ENCODE measurements around the gene SSU72.

SSU72 gene

DNA sequence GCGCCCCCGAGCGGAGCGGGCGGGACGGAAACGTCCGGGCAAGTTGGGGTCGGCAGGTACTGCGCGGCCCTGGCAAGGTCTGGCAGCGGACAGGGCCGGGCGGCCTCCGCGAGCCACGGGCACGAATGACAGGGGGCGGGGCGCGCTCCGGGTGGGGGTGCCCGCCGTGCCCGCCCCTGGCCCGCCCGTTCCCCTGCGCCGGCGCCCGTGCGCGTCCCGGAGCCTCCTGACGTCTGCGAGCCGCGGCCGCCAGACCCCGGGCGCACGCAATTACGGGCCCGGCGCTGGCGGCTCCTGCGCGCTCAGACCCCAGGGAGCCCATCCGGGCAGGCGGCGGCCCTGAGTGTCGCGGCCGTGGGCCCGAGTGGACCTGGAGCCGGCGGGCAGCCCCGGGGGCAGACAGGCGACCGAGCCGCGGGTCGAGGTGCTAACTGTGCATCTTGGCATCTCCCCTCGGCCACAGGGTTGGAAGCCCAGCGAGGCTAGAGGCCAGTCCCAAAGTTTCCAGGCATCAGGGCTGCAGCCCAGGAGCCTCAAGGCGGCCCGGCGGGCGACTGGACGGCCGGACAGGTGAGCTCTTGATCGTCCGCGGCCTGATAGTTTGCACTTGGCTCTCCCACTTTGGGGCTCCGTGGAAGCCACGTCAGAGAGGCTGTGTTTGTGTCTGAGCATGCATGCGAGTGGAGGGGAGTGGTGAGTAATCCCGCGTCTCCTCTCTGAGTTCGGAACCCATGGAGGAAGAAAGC, 41.6 kb upstream of the SSU72 start:
- peak; percentile 29 for ATAC-seq (ENCODE audit: insufficient read depth, low read depth)
- peak overlapping the region; percentile 99 for H2AFZ ChIP-seq (ENCODE audit: low read depth, low read length)
- H3K79me2 ChIP-seq (ENCODE audit: insufficient read depth, low read length) = peaks cover 32% of the 10 kb centered on the region
- peak overlapping the region; percentile 100 for H3K9ac ChIP-seq (ENCODE audit: low read depth, low read length)
- peaks cover 31% of the 10 kb centered on the region for H4K20me1 ChIP-seq (ENCODE audit: insufficient read depth, low read length)
- TF ChIP-seq, protein P1, sequence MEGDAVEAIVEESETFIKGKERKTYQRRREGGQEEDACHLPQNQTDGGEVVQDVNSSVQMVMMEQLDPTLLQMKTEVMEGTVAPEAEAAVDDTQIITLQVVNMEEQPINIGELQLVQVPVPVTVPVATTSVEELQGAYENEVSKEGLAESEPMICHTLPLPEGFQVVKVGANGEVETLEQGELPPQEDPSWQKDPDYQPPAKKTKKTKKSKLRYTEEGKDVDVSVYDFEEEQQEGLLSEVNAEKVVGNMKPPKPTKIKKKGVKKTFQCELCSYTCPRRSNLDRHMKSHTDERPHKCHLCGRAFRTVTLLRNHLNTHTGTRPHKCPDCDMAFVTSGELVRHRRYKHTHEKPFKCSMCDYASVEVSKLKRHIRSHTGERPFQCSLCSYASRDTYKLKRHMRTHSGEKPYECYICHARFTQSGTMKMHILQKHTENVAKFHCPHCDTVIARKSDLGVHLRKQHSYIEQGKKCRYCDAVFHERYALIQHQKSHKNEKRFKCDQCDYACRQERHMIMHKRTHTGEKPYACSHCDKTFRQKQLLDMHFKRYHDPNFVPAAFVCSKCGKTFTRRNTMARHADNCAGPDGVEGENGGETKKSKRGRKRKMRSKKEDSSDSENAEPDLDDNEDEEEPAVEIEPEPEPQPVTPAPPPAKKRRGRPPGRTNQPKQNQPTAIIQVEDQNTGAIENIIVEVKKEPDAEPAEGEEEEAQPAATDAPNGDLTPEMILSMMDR (IDR thresholded peaks at IDR 0.05; ENCODE audit: borderline replicate concordance, extremely low read depth, low read length, poor library complexity, severe bottlenecking) = no peak
- no peak for TF ChIP-seq EZH2 (IDR thresholded peaks at IDR 0.05; ENCODE audit: borderline replicate concordance, low read depth, low read length, severe bottlenecking)
- H3K9me3 ChIP-seq (ENCODE audit: insufficient read depth, low read length, severe bottlenecking) = no peaks in the 10 kb centered on the region
- DNase-seq = peak; percentile 43
- H3K4me3 ChIP-seq (ENCODE audit: low read depth in 1 of 2, low read length in 2 of 2) = peak overlapping the region; percentile 81 to 99; a peak in 3 of 4 replicates
- no peaks in the 10 kb centered on the region for H3K27me3 ChIP-seq (ENCODE audit: insufficient read depth, low read length, poor library complexity)
- H3K4me1 ChIP-seq (ENCODE audit: insufficient read depth, low read length) = peaks cover 38% of the 10 kb centered on the region
- H3K36me3 ChIP-seq (ENCODE audit: insufficient read depth, low read length) = peaks cover 21% of the 10 kb centered on the region
- peak overlapping the region; percentile 85 for H3K4me2 ChIP-seq (ENCODE audit: insufficient read depth, low read length)
- H3K27ac ChIP-seq (ENCODE audit: low read length) = peak overlapping the region; percentile 100

DNA sequence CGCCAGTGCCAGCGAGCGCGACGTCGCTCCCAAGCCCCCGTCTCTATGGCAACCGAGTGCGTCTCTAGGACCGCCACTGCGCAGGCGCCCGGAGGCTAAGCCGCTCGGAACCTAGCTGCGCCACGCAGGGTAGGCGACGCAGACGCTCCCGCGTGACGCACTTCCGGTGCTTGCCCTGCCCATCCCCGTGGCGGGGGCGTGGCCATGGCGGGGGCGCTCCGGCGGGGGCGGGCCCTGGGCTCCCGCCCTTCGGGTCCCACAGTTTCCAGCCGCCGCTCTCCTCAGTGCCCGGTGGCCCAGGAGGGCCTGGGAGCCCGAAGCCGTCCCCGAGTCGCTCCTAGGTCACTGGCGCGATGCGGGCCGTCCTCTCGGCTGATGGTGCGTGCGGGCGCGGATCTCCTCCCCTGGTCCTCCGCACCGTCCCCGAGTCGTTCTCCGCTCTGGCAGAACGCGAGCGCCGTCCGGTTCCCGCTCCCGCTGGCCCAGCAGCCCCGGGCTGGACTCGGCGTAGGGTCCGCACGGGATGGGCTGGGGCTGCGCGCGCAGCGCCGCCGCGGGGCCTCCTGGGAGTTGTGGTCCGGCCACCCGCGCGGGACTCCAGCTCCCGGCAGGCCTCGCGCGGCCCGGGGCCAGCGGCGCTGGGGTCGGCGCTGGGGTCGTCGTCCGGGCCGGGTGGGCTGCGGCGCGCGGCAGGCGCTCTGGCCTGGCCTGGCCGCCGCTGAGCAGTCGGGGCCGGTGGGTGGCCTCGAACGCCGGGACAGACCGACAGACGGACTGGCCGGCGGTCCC, 40.8 kb upstream of the SSU72 start, which contains the start of gene MIB2:
TSS of gene MIB2 (plus strand) at position 245 of the 789 bp plus-strand sequence. CDS start 7,953 bp downstream, outside the sequence.
- Histone ChIP-seq H3K27ac (ENCODE audit: low read length) (peak within 1 kb of the TSS; percentile 100), H2AFZ (ENCODE audit: low read depth, low read length) (peak within 1 kb of the TSS; percentile 99), H3K36me3 (ENCODE audit: insufficient read depth, low read length) (peaks cover 21% of the 10 kb centered on the region), H3K4me1 (ENCODE audit: insufficient read depth, low read length) (peaks cover 38% of the 10 kb centered on the region), H4K20me1 (ENCODE audit: insufficient read depth, low read length) (peaks cover 31% of the 10 kb centered on the region), H3K4me3 (ENCODE audit: low read depth in 1 of 2, low read length in 2 of 2) (peak within 1 kb of the TSS; percentile 81 to 99), H3K27me3 (ENCODE audit: insufficient read depth, low read length, poor library complexity) (no peaks in the 10 kb centered on the region), H3K4me2 (ENCODE audit: insufficient read depth, low read length) (peak within 1 kb of the TSS; percentile 85), H3K9ac (ENCODE audit: low read depth, low read length) (peak within 1 kb of the TSS; percentile 100), H3K9me3 (ENCODE audit: insufficient read depth, low read length, severe bottlenecking) (no peaks in the 10 kb centered on the region), H3K79me2 (ENCODE audit: insufficient read depth, low read length) (peaks cover 32% of the 10 kb centered on the region)
- ATAC-seq (ENCODE audit: insufficient read depth, low read depth) = peak; percentile 87
- peak; percentile 98 for DNase-seq
- TF ChIP-seq, protein P1 (IDR thresholded peaks at IDR 0.05; ENCODE audit: borderline replicate concordance, extremely low read depth, low read length, poor library complexity, severe bottlenecking) = no peak
- no peak for TF ChIP-seq EZH2 (IDR thresholded peaks at IDR 0.05; ENCODE audit: borderline replicate concordance, low read depth, low read length, severe bottlenecking)

DNA sequence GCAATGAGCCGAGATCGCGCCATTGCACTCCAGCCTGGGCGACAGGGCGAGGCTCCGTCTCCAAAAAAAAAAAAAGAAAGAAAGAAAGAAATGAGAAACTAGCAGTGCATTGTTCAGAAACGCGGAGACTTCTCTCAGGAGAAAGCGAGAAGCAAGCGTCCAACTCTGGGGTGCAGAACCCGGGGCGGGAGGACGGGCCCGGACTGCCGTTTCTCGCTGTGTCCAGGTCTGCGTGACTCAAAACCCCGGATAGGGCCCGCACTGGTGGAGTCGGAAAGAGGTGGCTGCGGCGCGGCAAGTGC, 40.2 kb upstream of the SSU72 start:
- DNase-seq = no peak
- Histone ChIP-seq H3K27ac (ENCODE audit: low read length) (peak overlapping the region; percentile 63), H3K9ac (ENCODE audit: low read depth, low read length) (peak overlapping the region; percentile 100), H3K79me2 (ENCODE audit: insufficient read depth, low read length) (peaks cover 32% of the 10 kb centered on the region), H3K9me3 (ENCODE audit: insufficient read depth, low read length, severe bottlenecking) (no peaks in the 10 kb centered on the region), H3K4me1 (ENCODE audit: insufficient read depth, low read length) (peaks cover 38% of the 10 kb centered on the region), H3K4me3 (ENCODE audit: low read depth in 1 of 2, low read length in 2 of 2) (peak overlapping the region; percentile 68 to 99; a peak in 3 of 4 replicates), H3K27me3 (ENCODE audit: insufficient read depth, low read length, poor library complexity) (no peaks in the 10 kb centered on the region), H2AFZ (ENCODE audit: low read depth, low read length) (peak overlapping the region; percentile 80), H4K20me1 (ENCODE audit: insufficient read depth, low read length) (peaks cover 31% of the 10 kb centered on the region), H3K4me2 (ENCODE audit: insufficient read depth, low read length) (peak overlapping the region; percentile 85), H3K36me3 (ENCODE audit: insufficient read depth, low read length) (peaks cover 21% of the 10 kb centered on the region)
- ATAC-seq (ENCODE audit: insufficient read depth, low read depth) = no peak
- no peak for TF ChIP-seq EZH2 (IDR thresholded peaks at IDR 0.05; ENCODE audit: borderline replicate concordance, low read depth, low read length, severe bottlenecking)
